Measurements from ENCODE around the gene CPXM2. TPM values are rescaled to one million over a fixed set of nuclear protein-coding genes. Genes with fewer than 3 reads are reported as not detected.

CPXM2 gene
- 4.6 TPM for total RNA-seq
- long read RNA-seq, partial matches to known transcripts: 0 of 1 reads
- long read RNA-seq, other reads (novel, unspliced or antisense): 0 of 1 reads

DNA sequence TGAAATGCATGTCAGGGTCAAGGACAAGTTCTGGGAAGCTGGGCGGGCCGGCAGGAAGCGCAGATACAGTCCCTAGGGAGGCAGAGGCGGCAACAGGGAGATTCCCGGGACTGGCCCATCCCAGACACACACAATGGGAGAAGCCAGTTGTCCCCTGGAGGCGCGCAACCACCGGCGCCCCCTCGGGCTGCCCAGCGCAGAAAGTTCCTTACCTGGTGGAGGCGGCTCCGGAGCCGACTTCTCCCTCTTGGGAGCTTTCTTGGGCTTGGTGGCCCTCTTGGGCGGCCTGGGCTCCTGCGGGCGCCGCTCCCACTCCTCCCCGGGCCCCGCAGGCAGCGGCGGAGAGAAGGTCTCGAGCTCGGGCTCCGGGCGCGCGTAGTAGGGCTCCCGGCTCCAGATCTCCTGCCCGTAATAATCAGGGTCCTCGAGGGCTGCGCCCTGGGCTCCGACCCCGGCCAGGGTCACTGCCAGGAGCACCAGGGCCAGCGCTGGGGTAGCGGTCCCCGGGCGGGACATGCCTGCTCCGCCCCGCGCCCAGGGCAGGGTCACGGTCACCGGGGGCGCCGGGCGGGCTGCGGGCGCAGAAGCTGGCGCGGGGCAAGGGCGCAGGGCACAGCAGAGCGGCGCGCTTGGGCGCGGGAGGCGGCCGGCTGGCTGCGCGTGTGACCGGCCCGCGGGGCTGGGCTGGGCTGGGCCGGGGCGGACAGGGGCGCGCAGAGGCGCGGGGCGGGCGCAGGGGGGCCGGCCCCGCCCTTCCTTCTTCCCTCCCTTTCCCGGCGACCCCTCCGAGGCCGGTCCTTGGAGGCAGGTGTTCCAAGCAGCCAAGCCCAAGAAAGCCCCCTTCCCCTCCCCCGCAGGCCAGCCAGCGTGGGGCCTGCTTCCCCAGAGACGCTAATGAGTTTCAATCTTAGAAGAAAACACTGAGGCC lies at the start of gene CPXM2:
TSS of gene CPXM2 (minus strand) at position 664 of the 928 bp plus-strand sequence. CDS start at position 516, 148 bp downstream.
- ATAC-seq: no peak
- intact Hi-C loops (cut with DNase I): no loop called here
- DNase-seq (ENCODE audit: missing footprints): no peak

DNA sequence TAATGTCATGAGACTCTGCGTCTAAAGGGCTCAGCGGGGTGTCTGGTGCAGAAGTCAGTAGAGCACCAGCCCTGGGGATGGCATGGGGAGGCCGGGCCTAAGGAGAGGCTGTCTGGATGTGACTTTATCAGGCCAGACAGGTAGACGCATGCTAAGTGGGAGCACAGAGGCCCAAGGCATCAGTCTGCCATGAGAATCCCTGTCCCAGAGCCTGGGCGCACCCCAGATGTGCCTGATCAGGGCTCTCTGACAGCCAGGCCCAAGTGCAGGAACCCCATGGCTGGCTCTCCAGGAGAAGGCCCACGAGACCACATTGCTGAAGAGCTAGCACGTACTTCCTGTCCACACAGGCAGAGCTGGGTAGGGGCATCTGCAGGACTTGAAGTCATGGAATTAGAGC lies 48.0 kb upstream of the CPXM2 start:
- ATAC-seq (no peak), DNase-seq (ENCODE audit: missing footprints) (no peak)
- intact Hi-C loops (cut with DNase I): no loop called here

DNA sequence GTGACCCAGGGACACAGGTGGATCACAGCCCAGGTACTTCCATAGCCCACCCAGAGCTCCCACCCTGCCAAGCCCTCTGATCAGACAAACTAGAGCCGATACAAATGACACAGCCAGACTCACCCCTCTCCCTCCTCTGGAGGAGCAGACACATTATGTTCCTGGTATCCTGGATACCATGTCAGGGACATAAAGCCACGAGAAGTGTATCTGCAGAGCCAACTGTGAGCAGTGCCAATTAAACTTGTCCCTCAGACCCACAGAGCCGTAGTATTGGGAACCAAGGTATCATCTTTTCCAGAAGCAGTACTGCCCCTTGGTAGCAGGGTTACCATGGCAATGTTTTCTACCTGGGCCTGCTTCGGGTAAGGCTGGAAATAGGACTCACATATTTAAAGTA lies 47.3 kb upstream of the CPXM2 start:
- intact Hi-C loops (cut with DNase I): no loop called here
- ATAC-seq (no peak), DNase-seq (ENCODE audit: missing footprints) (no peak)

- intact Hi-C loops (cut with DNase I): no loop called here
- no peak for ATAC-seq
- DNase-seq (ENCODE audit: missing footprints): no peak
Observed at GRCh38 chr10:123936426-123936825, 44.8 kb upstream of the CPXM2 start.

DNA sequence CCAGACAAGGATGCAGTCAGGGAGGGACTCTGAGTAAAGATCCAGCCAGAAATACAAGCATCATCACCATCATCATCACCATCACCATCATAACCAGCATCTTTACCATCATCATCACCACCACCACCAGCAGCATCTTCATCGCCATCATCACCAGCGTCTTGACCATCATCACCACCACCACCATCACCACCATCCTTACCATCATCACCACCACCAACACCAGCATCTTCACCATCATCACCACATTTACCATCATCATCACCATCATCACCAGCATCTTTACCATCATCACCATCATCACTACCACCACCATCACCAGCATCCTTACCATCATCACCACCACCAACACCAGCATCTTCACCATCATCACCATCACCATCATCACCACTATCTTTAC lies 44.1 kb upstream of the CPXM2 start:
- ATAC-seq (no peak), DNase-seq (ENCODE audit: missing footprints) (no peak)
- intact Hi-C loops (cut with DNase I): no loop called here

- DNase-seq (ENCODE audit: missing footprints) (no peak), ATAC-seq (no peak)
- intact Hi-C loops (cut with DNase I): no loop called here
Observed at GRCh38 chr10:123934846-123935245, 43.2 kb upstream of the CPXM2 start.

DNA sequence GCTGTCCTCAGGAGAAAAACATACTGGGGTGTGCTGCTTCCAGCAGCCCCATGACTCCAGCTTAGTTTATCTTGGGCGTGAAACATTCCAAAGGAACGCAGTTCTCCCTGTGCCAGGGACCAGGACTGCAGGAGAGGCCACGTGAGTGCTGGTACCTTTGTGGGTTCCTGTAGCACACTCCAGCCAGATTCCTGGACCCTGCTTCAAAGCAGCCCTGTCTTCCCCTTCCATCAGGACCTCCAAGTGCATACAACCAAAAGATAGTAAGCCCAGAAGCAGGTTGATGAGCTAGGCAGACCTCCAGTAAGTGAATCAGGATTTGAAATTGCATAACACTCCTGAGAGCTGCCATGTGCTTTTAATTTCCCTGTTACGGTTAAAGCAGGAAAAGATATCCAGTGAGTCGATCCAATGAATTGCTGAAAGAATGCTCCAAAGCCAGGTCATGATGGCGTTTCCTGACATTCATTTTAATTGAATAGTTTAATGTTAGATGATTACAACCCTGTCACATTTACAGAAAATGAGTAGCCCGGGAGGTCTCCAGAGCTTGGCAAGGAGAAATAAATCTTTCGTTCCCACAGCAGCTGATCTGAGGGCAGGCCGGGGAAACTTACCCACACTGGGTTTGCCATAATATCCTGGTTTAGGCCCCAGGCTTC lies 38.9 kb upstream of the CPXM2 start:
- intact Hi-C loops (cut with DNase I): no loop called here
- ATAC-seq (no peak), DNase-seq (ENCODE audit: missing footprints) (no peak)

- DNase-seq (ENCODE audit: missing footprints): no peak
- ATAC-seq: no peak
- intact Hi-C loops (cut with DNase I): no loop called here
Observed at GRCh38 chr10:123929791-123930190, 38.2 kb upstream of the CPXM2 start.

GRCh38 chr10:123928427-123928826 lies 36.8 kb upstream of the CPXM2 start:
- intact Hi-C loops (cut with DNase I): no loop called here
- ATAC-seq (no peak), DNase-seq (ENCODE audit: missing footprints) (no peak)

DNA sequence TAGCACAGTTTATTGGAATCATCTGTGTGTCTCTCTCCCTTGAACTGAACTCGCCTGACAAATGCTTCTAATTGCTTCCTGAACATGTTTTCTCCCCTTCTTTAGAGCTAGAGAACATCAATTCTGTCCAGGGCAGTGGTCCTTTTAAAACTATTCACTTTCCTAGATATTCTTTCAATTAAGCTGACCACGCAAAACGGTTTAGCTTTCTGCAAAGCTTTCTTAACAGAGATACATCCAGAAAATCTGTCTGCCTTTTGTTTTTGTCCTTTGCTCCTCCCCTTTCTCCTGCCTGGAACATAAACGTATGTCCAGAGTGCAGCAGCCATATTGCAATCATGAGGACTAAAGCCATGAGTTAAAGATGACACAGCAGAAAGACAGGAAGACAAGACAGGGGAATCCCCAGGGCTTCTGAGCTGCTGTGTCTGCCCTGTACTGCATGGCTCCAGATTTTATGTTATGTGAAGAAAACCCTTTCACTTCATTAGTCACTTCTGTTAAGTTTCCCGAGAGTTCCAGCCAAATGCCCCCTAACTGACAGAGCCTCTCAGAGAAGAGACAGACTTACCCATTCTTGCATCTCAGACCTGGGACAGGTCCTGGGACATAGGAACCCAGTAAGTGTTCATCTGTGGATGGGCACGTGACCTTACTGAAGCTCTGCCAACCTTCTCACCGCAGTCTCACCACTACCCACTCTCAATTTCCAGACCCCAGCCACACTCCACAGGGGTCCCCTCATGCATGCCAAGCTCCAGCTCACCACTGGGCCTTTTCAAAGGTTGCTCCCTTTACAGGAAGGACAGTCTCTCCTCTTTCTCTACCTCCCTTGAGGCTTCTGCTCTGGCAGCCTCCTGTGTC lies 35.0 kb upstream of the CPXM2 start:
- intact Hi-C loops (cut with DNase I): no loop called here
- ATAC-seq (no peak), DNase-seq (ENCODE audit: missing footprints) (no peak)

GRCh38 chr10:123922126-123922525 lies 30.5 kb upstream of the CPXM2 start:
- intact Hi-C loops (cut with DNase I): no loop called here
- no peak for ATAC-seq

GRCh38 chr10:123916775-123917174 lies 25.2 kb upstream of the CPXM2 start:
- DNase-seq (ENCODE audit: missing footprints) (no peak), ATAC-seq (no peak)
- intact Hi-C loops (cut with DNase I): no loop called here

More at GRCh38 chr10:123922126-123922525, 30.5 kb upstream of the CPXM2 start:
- no peak for DNase-seq (ENCODE audit: missing footprints)

- ATAC-seq: no peak
- intact Hi-C loops (cut with DNase I): no loop called here
- no peak for DNase-seq (ENCODE audit: missing footprints)
Observed at GRCh38 chr10:123913688-123914268, 22.2 kb upstream of the CPXM2 start.

- DNase-seq (ENCODE audit: missing footprints): no peak
- intact Hi-C loops (cut with DNase I): no loop called here
- no peak for ATAC-seq
Observed at GRCh38 chr10:123912871-123913270, 21.3 kb upstream of the CPXM2 start.

- intact Hi-C loops (cut with DNase I): no loop called here
- no peak for ATAC-seq
- no peak for DNase-seq (ENCODE audit: missing footprints)
Observed at GRCh38 chr10:123912466-123912865, 20.9 kb upstream of the CPXM2 start.

- ATAC-seq: no peak
Observed at GRCh38 chr10:123911866-123912265, 20.3 kb upstream of the CPXM2 start.

DNA sequence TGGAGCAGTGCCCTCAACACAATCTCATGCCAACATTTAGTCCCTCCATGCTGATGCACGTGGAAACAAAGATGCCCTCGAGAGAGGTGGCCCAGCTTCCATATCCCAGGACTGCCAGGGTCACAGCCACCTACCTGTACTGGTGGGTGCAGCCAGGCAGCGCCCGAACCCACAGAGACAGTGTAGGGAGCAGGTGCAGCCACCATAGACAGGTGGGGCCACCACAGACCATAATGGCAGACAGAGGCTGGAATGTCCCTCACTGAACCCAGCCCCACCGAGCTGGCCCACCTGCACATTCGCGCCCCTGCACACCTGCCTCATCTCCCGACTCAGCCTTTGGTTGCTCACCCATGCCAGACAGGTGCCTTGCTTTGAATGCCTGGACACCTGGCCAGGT lies 18.3 kb upstream of the CPXM2 start:
- no peak for DNase-seq (ENCODE audit: missing footprints)
- intact Hi-C loops (cut with DNase I): no loop called here
- no peak for ATAC-seq

More at GRCh38 chr10:123911866-123912265, 20.3 kb upstream of the CPXM2 start:
- no peak for DNase-seq (ENCODE audit: missing footprints)
- intact Hi-C loops (cut with DNase I): no loop called here

DNA sequence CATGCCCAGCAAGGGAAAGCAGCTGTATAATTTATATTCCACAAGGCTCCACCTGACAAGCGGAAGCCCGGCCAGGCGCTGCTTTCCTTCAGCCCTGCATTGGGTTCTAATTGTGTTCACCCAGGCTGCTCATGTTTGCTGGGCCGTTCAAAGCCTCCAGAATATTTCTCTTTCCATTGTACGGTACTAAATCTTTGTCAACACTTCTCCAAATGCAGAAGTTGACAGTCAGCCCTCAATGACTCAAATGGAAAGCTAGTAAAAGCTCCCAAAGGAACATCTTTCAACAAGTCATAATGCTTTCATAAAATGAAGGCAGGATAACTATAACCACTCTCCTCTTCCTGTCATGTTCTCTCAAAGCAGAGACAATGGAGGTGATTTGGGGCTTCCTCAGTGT lies 17.8 kb upstream of the CPXM2 start:
- no peak for DNase-seq (ENCODE audit: missing footprints)
- intact Hi-C loops (cut with DNase I): no loop called here
- no peak for ATAC-seq

- intact Hi-C loops (cut with DNase I): no loop called here
- no peak for DNase-seq (ENCODE audit: missing footprints)
- ATAC-seq: no peak
Observed at GRCh38 chr10:123908379-123908778, 16.8 kb upstream of the CPXM2 start.
